Measurements from ENCODE around the gene FAM187B.

The FAM187B gene

DNA sequence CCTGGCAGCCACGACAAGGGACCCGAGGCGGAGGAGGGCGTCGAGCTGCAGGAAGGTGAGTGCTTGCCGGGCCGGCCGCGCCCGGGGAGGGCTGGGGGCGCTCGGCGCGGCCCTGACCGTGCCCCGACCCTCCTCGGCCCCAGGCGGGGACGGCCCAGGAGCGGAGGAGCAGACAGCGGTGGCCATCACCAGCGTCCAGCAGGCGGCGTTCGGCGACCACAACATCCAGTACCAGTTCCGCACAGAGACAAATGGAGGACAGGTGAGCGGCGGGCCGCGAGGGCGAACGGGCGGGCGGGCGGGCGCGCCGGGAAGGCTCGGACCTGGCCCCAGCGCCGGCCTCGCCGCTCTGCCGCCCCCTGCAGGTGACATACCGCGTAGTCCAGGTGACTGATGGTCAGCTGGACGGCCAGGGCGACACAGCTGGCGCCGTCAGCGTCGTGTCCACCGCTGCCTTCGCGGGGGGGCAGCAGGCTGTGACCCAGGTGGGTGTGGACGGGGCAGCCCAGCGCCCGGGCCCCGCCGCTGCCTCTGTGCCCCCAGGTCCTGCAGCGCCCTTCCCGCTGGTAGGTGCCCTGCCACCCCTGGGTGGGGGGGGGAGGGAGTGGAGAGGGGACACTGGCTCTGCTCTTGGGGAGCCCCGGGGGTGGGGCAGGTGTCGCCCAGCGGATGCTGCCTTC lies 41.0 kb upstream of the FAM187B start:
- Histone ChIP-seq H2BK5ac (ENCODE audit: low read length) (no peak overlapping the region), H2AK5ac (ENCODE audit: low read depth, low read length) (peak overlapping the region; percentile 63), H4K8ac (ENCODE audit: low read depth, low read length) (peak overlapping the region; percentile 92), H3K14ac (ENCODE audit: low read length) (peak overlapping the region; percentile 9), H2AFZ (ENCODE audit: low read length) (peak overlapping the region; percentile 92), H3K18ac (ENCODE audit: low read length) (peak overlapping the region; percentile 96), H3K79me1 (ENCODE audit: low read depth, low read length) (peaks cover 14% of the 10 kb centered on the region), H3K27ac (replicated peaks; ENCODE audit: low read length) (peak overlapping the region; percentile 91), H4K91ac (ENCODE audit: low read depth, low read length, poor library complexity) (no peak overlapping the region), H3K9ac (ENCODE audit: low read depth, low read length, poor library complexity) (peak overlapping the region; percentile 90), H3K4me1 (ENCODE audit: control insufficient read depth in 2 of 2, insufficient read depth in 1 of 2, low read depth in 1 of 2, low read length in 2 of 2) (peaks cover 3 to 5% of the 10 kb centered on the region in 2 donors), H3K4ac (ENCODE audit: low read length) (no peak overlapping the region), H3K27me3 (ENCODE audit: control insufficient read depth in 3 of 3, insufficient read depth in 3 of 3, low read depth in 1 of 3, low read length in 3 of 3) (peaks cover 0 to 2% (median 0%) of the 10 kb centered on the region in 3 experiments), H3K36me3 (replicated peaks in 1 of 2; ENCODE audit: control insufficient read depth in 2 of 2, insufficient read depth in 2 of 2, low read length in 2 of 2) (peaks cover 50 to 69% of the 10 kb centered on the region in 2 donors), H3K23ac (ENCODE audit: low read depth, low read length, poor library complexity) (peak overlapping the region; percentile 91), H3K9me3 (replicated peaks in 1 of 2; ENCODE audit: control insufficient read depth in 2 of 2, insufficient read depth in 1 of 2, low read depth in 1 of 2, low read length in 2 of 2) (no peaks in the 10 kb centered on the region), H2BK12ac (ENCODE audit: low read length) (no peak overlapping the region), H3K4me3 (ENCODE audit: low read length in 2 of 2) (peak overlapping the region; percentile 77 to 93), H3K4me2 (ENCODE audit: insufficient read depth, low read length, poor library complexity, severe bottlenecking) (peak overlapping the region; percentile 78), H2BK15ac (ENCODE audit: low read length) (no peak overlapping the region), H2BK120ac (ENCODE audit: low read depth, low read length) (no peak overlapping the region)
- peak; percentile 76 for DNase-seq (ENCODE audit: low spot score)
- no CpG with 5 or more reads among the region's 66 CpGs for WGBS, 2 donors (ENCODE audit: extremely low coverage in 2 of 2, insufficient read length in 2 of 2, insufficient replicate concordance in 1 of 2)

DNA sequence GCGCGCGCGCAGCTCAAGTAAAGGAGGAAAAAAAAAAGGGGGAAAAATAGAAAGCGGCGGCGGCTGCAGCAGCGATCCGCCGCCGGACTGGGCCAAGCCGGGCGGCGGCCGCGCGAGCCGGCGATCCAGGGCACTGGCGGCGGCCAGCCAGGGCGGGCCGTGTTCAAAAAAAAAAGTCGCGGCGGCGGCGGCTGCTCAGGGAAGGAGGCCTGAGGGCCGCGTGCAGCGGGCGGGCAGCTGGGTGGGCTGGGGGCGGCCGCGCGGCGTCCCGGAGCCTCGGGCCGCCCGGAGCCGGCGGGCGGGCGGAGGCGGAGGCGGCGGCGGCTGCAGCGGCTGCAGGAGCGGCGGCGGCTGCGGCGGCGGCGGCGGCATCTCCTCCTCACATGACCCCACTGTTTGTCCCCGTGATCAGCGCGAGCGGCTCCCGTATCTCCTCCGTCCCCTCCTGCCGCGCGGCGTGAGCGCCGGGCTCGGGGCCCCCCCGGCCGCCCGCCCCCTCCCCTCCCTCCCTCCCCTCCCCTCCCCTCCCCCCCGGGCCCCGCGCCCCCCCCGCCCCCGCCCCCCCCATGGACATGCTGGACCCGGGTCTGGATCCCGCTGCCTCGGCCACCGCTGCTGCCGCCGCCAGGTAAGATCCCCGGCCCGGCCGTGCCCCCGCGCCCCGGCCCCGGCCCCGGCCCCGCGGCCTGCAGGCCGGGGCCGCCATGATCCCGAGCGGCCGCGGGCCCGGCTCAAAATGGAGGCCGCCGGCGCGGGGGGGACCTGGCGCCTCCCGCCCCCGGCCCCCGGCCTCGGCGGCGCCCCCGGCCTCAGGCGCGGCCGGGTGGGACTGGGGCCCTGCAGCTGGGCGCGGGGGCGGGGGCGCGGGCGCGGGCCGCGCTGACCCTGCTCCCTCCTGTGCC lies 40.2 kb upstream of the FAM187B start, which contains the start of gene USF2:
TSS of gene USF2 (plus strand) at position 427 of the 902 bp plus-strand sequence. CDS start at position 567, 140 bp downstream.
- Histone ChIP-seq H3K4ac (ENCODE audit: low read length) (no peak within 1 kb of the TSS), H4K91ac (ENCODE audit: low read depth, low read length, poor library complexity) (no peak within 1 kb of the TSS), H3K79me1 (ENCODE audit: low read depth, low read length) (peaks cover 14% of the 10 kb centered on the region), H3K4me2 (ENCODE audit: insufficient read depth, low read length, poor library complexity, severe bottlenecking) (peak within 1 kb of the TSS; percentile 78), H2BK15ac (ENCODE audit: low read length) (no peak within 1 kb of the TSS), H3K9me3 (replicated peaks in 1 of 2; ENCODE audit: control insufficient read depth in 2 of 2, insufficient read depth in 1 of 2, low read depth in 1 of 2, low read length in 2 of 2) (no peaks in the 10 kb centered on the region), H3K23ac (ENCODE audit: low read depth, low read length, poor library complexity) (peak within 1 kb of the TSS; percentile 91), H3K36me3 (replicated peaks in 1 of 2; ENCODE audit: control insufficient read depth in 2 of 2, insufficient read depth in 2 of 2, low read length in 2 of 2) (peaks cover 50 to 69% of the 10 kb centered on the region in 2 donors), H2BK5ac (ENCODE audit: low read length) (peak within 1 kb of the TSS; percentile 75), H3K27ac (replicated peaks; ENCODE audit: low read length) (peak within 1 kb of the TSS; percentile 91), H3K4me3 (ENCODE audit: low read length in 2 of 2) (peak within 1 kb of the TSS; percentile 84 to 93), H3K18ac (ENCODE audit: low read length) (peak within 1 kb of the TSS; percentile 96), H2BK12ac (ENCODE audit: low read length) (no peak within 1 kb of the TSS), H2AK5ac (ENCODE audit: low read depth, low read length) (peak within 1 kb of the TSS; percentile 63), H3K4me1 (ENCODE audit: control insufficient read depth in 2 of 2, insufficient read depth in 1 of 2, low read depth in 1 of 2, low read length in 2 of 2) (peaks cover 3 to 5% of the 10 kb centered on the region in 2 donors), H3K27me3 (ENCODE audit: control insufficient read depth in 3 of 3, insufficient read depth in 3 of 3, low read depth in 1 of 3, low read length in 3 of 3) (peaks cover 0 to 2% (median 0%) of the 10 kb centered on the region in 3 experiments), H2AFZ (ENCODE audit: low read length) (peak within 1 kb of the TSS; percentile 92), H2BK120ac (ENCODE audit: low read depth, low read length) (no peak within 1 kb of the TSS), H3K9ac (ENCODE audit: low read depth, low read length, poor library complexity) (peak within 1 kb of the TSS; percentile 90), H4K8ac (ENCODE audit: low read depth, low read length) (peak within 1 kb of the TSS; percentile 92), H3K14ac (ENCODE audit: low read length) (peak within 1 kb of the TSS; percentile 9)
- DNase-seq (ENCODE audit: low spot score), result peak; percentile 48
- no CpG with 5 or more reads among the region's 126 CpGs for WGBS, 2 donors (ENCODE audit: extremely low coverage in 2 of 2, insufficient read length in 2 of 2, insufficient replicate concordance in 1 of 2)

DNA sequence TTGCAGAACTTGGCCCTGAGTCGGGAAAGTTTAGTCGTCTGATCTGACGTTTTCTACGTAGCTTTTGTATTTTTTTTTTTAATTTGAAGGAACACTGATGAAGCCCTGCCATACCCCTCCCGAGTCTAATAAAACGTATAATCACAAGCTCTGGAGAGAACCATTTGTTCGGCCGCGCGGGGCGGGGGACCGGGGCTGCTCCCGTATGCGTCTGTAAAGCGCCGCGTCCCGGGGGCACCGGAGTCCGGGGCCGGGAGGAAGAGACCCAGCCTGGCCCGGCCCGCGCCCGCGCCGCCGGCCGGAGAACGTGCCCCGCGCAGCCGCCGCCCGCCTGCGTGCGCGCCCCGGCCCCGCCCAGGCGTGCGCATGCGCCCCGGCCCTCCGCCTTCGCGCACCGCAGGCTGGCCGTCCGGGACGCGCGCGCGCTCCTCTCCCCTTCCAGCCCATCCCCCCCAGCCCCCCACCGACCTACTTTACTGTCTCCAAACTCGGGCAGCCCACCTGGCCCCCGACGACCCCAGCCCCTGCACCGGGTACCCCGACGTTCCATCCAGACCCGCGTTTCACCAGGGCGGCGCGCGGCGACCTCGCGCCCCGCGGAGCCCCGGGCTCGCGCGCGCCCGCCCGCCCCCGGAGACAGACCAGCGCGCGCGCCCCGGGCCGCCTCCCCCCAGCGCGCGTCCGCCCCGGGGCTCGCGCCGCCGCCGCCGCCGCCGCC lies 39.4 kb upstream of the FAM187B start:
- Histone ChIP-seq H3K9ac (ENCODE audit: low read depth, low read length, poor library complexity) (peak overlapping the region; percentile 86), H3K27me3 (ENCODE audit: control insufficient read depth in 3 of 3, insufficient read depth in 3 of 3, low read depth in 1 of 3, low read length in 3 of 3) (peaks cover 0 to 2% (median 0%) of the 10 kb centered on the region in 3 experiments), H3K18ac (ENCODE audit: low read length) (peak overlapping the region; percentile 87), H3K14ac (ENCODE audit: low read length) (no peak overlapping the region), H2AK5ac (ENCODE audit: low read depth, low read length) (peak overlapping the region; percentile 97), H3K36me3 (replicated peaks in 1 of 2; ENCODE audit: control insufficient read depth in 2 of 2, insufficient read depth in 2 of 2, low read length in 2 of 2) (peaks cover 45 to 65% of the 10 kb centered on the region in 2 donors), H3K79me1 (ENCODE audit: low read depth, low read length) (peaks cover 14% of the 10 kb centered on the region), H3K4me2 (ENCODE audit: insufficient read depth, low read length, poor library complexity, severe bottlenecking) (peak overlapping the region; percentile 73), H3K4me3 (ENCODE audit: low read length in 2 of 2) (peak overlapping the region; percentile 80 to 84), H2BK120ac (ENCODE audit: low read depth, low read length) (no peak overlapping the region), H2AFZ (ENCODE audit: low read length) (peak overlapping the region; percentile 91), H2BK12ac (ENCODE audit: low read length) (no peak overlapping the region), H2BK15ac (ENCODE audit: low read length) (no peak overlapping the region), H3K4me1 (ENCODE audit: control insufficient read depth in 2 of 2, insufficient read depth in 1 of 2, low read depth in 1 of 2, low read length in 2 of 2) (peaks cover 3 to 5% of the 10 kb centered on the region in 2 donors), H3K9me3 (replicated peaks in 1 of 2; ENCODE audit: control insufficient read depth in 2 of 2, insufficient read depth in 1 of 2, low read depth in 1 of 2, low read length in 2 of 2) (no peaks in the 10 kb centered on the region), H3K23ac (ENCODE audit: low read depth, low read length, poor library complexity) (peak overlapping the region; percentile 97), H2BK5ac (ENCODE audit: low read length) (peak overlapping the region; percentile 75), H4K91ac (ENCODE audit: low read depth, low read length, poor library complexity) (no peak overlapping the region), H3K4ac (ENCODE audit: low read length) (no peak overlapping the region), H3K27ac (replicated peaks; ENCODE audit: low read length) (peak overlapping the region; percentile 82), H4K8ac (ENCODE audit: low read depth, low read length) (no peak overlapping the region)
- peak; percentile 56 for DNase-seq (ENCODE audit: low spot score)
- no CpG with 5 or more reads among the region's 100 CpGs for WGBS, 2 donors (ENCODE audit: extremely low coverage in 2 of 2, insufficient read length in 2 of 2, insufficient replicate concordance in 1 of 2)
